ENCODE data around the gene NET1.

DNA sequence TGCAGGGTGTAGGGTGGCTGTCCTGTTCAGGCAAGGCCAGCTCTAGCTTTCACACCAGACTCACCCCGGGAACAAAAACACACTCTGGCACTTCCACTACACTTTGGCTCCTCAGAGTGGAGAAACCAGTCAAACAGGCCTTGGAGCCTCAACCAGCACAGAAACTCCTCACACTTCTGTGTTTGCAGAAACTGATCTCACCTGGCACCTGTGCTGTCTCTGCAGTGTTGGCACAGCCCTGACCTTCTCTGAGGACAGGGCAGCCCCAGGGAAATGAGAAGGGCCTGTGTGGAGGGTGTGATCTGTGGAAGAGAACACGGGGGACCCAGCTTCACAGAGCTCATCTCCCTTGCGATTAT is 91.1 kb downstream of the NET1 start:
- TF ChIP-seq POLR2AphosphoS5 (IDR thresholded peaks at IDR 0.05; ENCODE audit: borderline replicate concordance, low read depth, low read length) (no peak), EZH2 (IDR thresholded peaks at IDR 0.05) (no peak)
